Ovary (tissue), 9 donors: ENCODE data around the gene STX8. TPM values are rescaled to one million over a fixed set of nuclear protein-coding genes. Genes with fewer than 3 reads are reported as not detected.

Experiments
- DNase-seq, 5 donors: peaks; one replicate each; pipeline ENCODE4 v3.0.0-alpha.2; 2019 to 2020
- H3K27ac ChIP-seq, 2 donors: fragments of 200-600 bp; one replicate each; pipeline versions ENCODE4 v1.5.1 to v1.8.0; 2019 to 2022
- H3K27me3 ChIP-seq: fragments of 200-600 bp; one replicate; pipeline ENCODE4 v1.8.0; 2022
- H3K36me3 ChIP-seq: fragments of 200-600 bp; sonication (generic); one replicate; pipeline ENCODE4 v1.5.1; 2019
- H3K4me1 ChIP-seq: one replicate; pipeline ENCODE4 v1.8.1; 2013; ENCODE audit warnings: mild to moderate bottlenecking, moderate library complexity; ENCODE audit not compliant: insufficient read depth
- H3K4me3 ChIP-seq: fragments of 200-600 bp; sonication (generic); one replicate; pipeline ENCODE4 v1.5.1; 2017
- H3K9me3 ChIP-seq, 2 donors: fragments of 200-600 bp in 1 of 2; sonication (generic) in 1 of 2; one replicate each; pipeline versions ENCODE4 v1.5.1 to v1.8.1; 2013 to 2019; ENCODE audit warnings: mild to moderate bottlenecking in 1 of 2, moderate library complexity in 1 of 2
- CTCF ChIP-seq, 3 donors: fragments of 450-650 bp in 2 of 3; fragments of 200-600 bp in 1 of 3; IDR thresholded peaks; one replicate each; pipeline versions ENCODE4 v1.5.1 to v1.8.0; 2016 to 2022; ENCODE audit warnings: antibody characterized with exemption in 3 of 3, mild to moderate bottlenecking in 1 of 3
- EP300 ChIP-seq: sonication (generic); formaldehyde crosslinking; IDR thresholded peaks from one replicate; pipeline ENCODE4 v1.6.1; 2017; ENCODE audit warnings: antibody characterized with exemption
- POLR2A ChIP-seq: fragments of 450-650 bp; IDR thresholded peaks from one replicate; pipeline ENCODE4 v1.6.1; 2017; ENCODE audit warnings: antibody characterized with exemption, mild to moderate bottlenecking, moderate library complexity
- WGBS, 3 donors: extraction: QIAGEN DNeasy Blood & Tissue Kit in 1 of 3; methylation state at CpG; one replicate each; pipeline versions ENCODE4 v1.1.5 to v1.1.7; 2013 to 2017; 5-methylcytosine and 5-hydroxymethylcytosine counted together
- intact Hi-C, 4 donors: fragments of 100-400 bp; cut with DNase I; formaldehyde crosslinking; loops; one replicate each; pipeline versions ENCODE4 v1.11.0 to v1.15.1; 2022 to 2023
- polyA plus RNA-seq, 2 donors: library from polyadenylated mRNA; stranded (reverse); fragments of 200-250 nt in 1 of 2; fragments of 350-450 nt in 1 of 2; fragmentation: Illumina TruSeq in 1 of 2; extraction: RNeasy Lipid Tissue Mini Kit (QIAGEN cat#74804) in 1 of 2; gene quantifications; one replicate each; pipeline ENCODE4 v1.2.3, GENCODE V29; 2013 to 2014
- total RNA-seq, 7 donors: library from RNA; depleted of rRNA in 2 of 7; stranded (reverse); fragments of >200 nt in 2 of 7; fragmentation: NEBNext Ultra II Directional in 3 of 7; extraction: Animal tissue kit (Norgen Biotek cat#: 25700) in 3 of 7; gene quantifications; one replicate each; pipeline versions ENCODE4 v1.1.0 to v1.2.4, GENCODE V29; 2016 to 2023
- donor health status: DM: no; HTN: no; CAD: no; lungs with moderate emphysema.
- donor health status: DM: no; HTN: no; CAD: no.
- donor health status: Bipolar disorder and iron deficiency.
- donor health status: DM: yes; HTN: yes; CAD: no.
- donor health status: DM: no; HTN: no; CAD: no.
- donor health status: DM: yes; HTN: yes; CAD: no.

The STX8 gene
- total and polyA plus RNA-seq, 9 donors: 37.6 to 112 (median 53.8) TPM

- Histone ChIP-seq H3K4me3 (no peak overlapping the region), H3K27ac (no peak overlapping the region), H3K4me1 (no peaks in the 10 kb centered on the region), H3K36me3 (no peaks in the 10 kb centered on the region), H3K27me3 (no peaks in the 10 kb centered on the region), H3K9me3 (no peaks in the 10 kb centered on the region)
- WGBS, 3 donors: 81 to 87% (median 84%) methylated on average over 6 of the region's 6 CpGs
- no peak for DNase-seq
- intact Hi-C loops: no loop called here
- no peak for TF ChIP-seq EP300
These were observed 343.5 kb downstream of the STX8 start for GRCh38 chr17:9232155-9232475.

GRCh38 chr17:9231449-9232154 is 344.0 kb downstream of the STX8 start:
- no peak overlapping the region for H3K27ac ChIP-seq
- H3K4me3 ChIP-seq: no peak overlapping the region
- no peaks in the 10 kb centered on the region for H3K36me3 ChIP-seq
- H3K9me3 ChIP-seq: no peaks in the 10 kb centered on the region
- WGBS, 3 donors: 83 to 85% (median 85%) methylated on average over 18 to 23 of the region's 23 CpGs
- no peaks in the 10 kb centered on the region for H3K4me1 ChIP-seq
- no peaks in the 10 kb centered on the region for H3K27me3 ChIP-seq
- intact Hi-C loops: no loop called here
- DNase-seq: no peak
- TF ChIP-seq EP300 (no peak), CTCF (IDR thresholded peaks at IDR 0.05) (no peak)

GRCh38 chr17:9230861-9231260 is 344.8 kb downstream of the STX8 start:
- Histone ChIP-seq H3K36me3 (no peaks in the 10 kb centered on the region), H3K4me3 (no peak overlapping the region), H3K27ac (no peak overlapping the region), H3K9me3 (no peaks in the 10 kb centered on the region), H3K4me1 (no peaks in the 10 kb centered on the region), H3K27me3 (no peaks in the 10 kb centered on the region)
- no peak for TF ChIP-seq EP300
- no peak for TF ChIP-seq CTCF (IDR thresholded peaks at IDR 0.05)
- no peak for TF ChIP-seq POLR2A
- intact Hi-C loops: no loop called here
- 96% methylated on average over 11 of the region's 11 CpGs for WGBS, 3 donors
- DNase-seq: no peak

GRCh38 chr17:9230346-9230745 is 345.3 kb downstream of the STX8 start:
- Histone ChIP-seq H3K27me3 (no peaks in the 10 kb centered on the region), H3K9me3 (no peaks in the 10 kb centered on the region), H3K4me1 (no peaks in the 10 kb centered on the region), H3K4me3 (no peak overlapping the region), H3K36me3 (no peaks in the 10 kb centered on the region), H3K27ac (no peak overlapping the region)
- WGBS, 3 donors: 73 to 78% (median 77%) methylated on average over 15 of the region's 15 CpGs
- no peak for DNase-seq
- TF ChIP-seq EP300 (no peak), POLR2A (no peak), CTCF (IDR thresholded peaks at IDR 0.05) (no peak)
- intact Hi-C loops: no loop called here

GRCh38 chr17:9229826-9230201 is 345.8 kb downstream of the STX8 start:
- Histone ChIP-seq H3K9me3 (no peaks in the 10 kb centered on the region), H3K4me1 (no peaks in the 10 kb centered on the region), H3K4me3 (no peak overlapping the region), H3K36me3 (no peaks in the 10 kb centered on the region), H3K27me3 (no peaks in the 10 kb centered on the region), H3K27ac (no peak overlapping the region)
- 77 to 79% (median 77%) methylated on average over 9 of the region's 9 CpGs for WGBS, 3 donors
- no peak for TF ChIP-seq EP300
- TF ChIP-seq CTCF (IDR thresholded peaks at IDR 0.05): no peak
- TF ChIP-seq POLR2A: no peak
- no peak for DNase-seq
- intact Hi-C loops: no loop called here
